LoVo (cell line): ENCODE results near the gene ZNF780A.
A peak's percentile ranks its signal among the peaks of the same experiment; 100 is the strongest.
"Not testable (repeated sequence)": the region's sequence is repeated elsewhere in the genome, so short reads cannot be mapped to it uniquely, and the experiment has no call there.

Experiments
- DNase-seq: peaks from one replicate; pipeline ENCODE4 v3.0.0-alpha.2; 2016; ENCODE audit warnings: low spot score

The ZNF780A gene

DNA sequence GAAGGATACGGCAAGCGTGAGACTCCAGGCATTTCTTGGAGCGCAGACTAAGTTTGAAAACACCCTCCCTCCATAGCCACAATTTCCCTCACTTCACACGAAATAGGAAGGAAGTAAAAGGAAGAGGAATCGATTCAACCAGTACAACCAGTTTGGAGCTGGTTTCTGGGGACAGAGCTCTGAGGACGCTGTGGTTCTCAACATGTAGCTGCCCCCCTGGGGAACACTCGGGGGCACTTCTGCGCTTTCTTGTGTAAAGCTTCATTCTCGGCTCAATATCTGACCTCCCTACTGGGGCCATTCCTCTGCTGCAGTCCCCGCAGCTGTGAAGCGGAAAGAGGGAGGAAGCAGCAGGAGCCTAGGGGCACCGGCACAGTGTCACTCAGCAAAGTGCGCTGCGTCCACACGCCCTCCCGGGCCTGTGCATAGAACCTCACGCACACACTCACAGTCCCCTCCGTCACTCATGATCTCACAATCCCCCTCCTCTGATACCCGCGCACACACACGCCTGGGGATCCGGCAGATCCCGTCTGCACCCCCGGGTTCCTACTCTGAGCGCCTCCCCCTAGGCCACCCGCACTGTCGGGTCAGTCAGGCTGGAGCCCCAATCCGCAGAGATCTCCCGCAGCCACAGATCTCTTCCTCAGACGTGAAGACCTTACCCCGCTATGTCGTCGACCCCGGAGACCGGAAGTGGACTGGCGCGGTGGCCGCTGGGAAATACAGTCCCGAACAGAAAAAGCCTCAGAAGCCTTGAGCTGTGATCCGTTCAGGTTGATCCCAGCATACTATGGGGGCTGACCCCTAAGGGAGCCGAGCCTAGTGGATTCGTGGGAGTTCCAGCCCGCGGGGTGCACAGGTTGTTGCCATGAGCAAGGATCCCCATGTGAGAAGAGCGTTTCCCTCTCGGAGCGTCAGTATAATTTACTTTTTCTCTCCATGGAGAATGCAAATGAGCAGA is at the start of gene ZNF780A:
Gene ZNF780A, minus strand, starts transcription at position 703 of the 964 bp plus-strand sequence. CDS start 6,190 bp downstream, outside the sequence.
- peak; percentile 81 for DNase-seq

DNA sequence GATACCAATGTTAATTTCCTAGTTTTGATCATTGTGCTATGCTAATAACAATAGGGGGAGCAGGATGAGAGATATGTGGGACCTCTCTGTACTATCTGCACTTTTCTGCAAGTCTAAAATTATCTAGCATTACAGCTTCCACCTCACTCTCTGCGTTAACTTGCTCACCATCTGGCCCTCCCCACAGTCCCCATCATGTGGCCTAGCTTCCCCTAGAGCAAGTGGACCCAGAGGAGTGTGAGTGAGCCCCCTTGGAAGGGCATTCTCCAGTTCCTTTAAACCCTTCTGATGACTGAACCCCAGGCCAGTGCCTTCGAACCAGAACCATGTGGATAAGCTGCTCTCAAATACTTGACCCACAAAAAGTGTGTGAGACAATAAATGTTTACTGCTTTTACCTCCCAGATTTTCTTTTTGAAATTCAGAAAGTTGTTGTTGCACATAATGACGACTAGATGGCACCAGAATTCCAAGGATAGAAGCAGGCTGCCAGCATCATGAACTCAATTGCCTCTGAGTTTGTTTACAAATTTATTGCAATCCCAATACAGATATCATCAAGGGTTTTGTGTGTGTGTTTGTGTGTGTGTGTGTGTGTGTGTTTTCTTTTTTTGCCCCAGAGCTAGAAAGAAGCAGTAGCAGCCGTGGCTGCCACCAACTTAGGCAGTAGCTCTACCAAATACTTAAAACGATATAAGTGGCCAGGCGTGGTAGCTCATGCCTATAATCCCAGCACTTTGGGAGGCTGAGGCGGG is 49.0 kb upstream of the ZNF780A start:
- DNase-seq = peak; percentile 72

DNA sequence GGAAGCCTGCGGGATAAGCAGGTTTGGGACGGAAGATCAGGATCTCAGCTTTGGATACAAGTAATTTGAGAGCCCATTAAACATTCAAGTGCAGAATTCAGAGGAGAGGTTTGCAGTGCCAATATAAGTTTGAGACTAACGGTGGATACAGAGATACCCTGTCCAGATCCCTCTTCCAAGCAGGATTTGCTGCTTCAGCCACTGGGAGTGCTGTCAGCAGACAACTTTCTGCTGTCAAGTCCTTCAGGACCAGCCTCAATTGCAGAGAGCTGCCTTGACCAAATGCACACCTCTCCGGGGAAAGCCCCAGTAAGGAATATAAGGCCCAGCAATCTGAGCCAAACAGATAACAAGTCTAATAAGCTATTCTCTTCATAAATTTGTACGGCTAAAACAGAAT is 46.1 kb upstream of the ZNF780A start:
- no peak for DNase-seq

GRCh38 chr19:40134866-40135265 is 44.1 kb upstream of the ZNF780A start:
- DNase-seq = no peak

DNA sequence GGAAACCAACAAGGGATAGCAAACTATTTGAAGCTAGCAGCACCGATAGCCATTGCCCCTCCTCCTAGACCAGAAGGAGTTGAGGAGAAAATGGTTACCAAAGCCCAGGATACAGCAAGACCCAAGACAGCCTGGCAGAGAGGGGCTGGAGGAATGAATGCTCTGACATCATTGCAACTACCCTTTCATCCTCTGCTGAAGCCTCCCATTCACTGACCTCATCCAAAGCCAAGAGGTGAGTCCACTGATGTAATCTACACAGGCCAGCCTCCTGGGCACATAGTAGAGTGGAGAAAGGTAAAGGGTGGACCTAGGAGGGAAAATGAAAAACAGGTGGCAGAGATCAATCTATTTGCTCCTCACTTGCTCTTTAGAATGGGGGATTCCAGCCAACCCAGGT is 42.7 kb upstream of the ZNF780A start:
- no peak for DNase-seq

GRCh38 chr19:40130013-40130412 is 39.3 kb upstream of the ZNF780A start:
- no peak for DNase-seq

GRCh38 chr19:40129425-40129824 is 38.7 kb upstream of the ZNF780A start:
- DNase-seq = no peak

- DNase-seq = no peak
Observed at GRCh38 chr19:40128991-40129390, 38.2 kb upstream of the ZNF780A start.

GRCh38 chr19:40119380-40119779 is 28.6 kb upstream of the ZNF780A start:
- no peak for DNase-seq

- DNase-seq = not testable (repeated sequence)
Observed at GRCh38 chr19:40118638-40119037, 27.9 kb upstream of the ZNF780A start.

GRCh38 chr19:40116075-40116474 is 25.3 kb upstream of the ZNF780A start:
- DNase-seq = no peak

DNA sequence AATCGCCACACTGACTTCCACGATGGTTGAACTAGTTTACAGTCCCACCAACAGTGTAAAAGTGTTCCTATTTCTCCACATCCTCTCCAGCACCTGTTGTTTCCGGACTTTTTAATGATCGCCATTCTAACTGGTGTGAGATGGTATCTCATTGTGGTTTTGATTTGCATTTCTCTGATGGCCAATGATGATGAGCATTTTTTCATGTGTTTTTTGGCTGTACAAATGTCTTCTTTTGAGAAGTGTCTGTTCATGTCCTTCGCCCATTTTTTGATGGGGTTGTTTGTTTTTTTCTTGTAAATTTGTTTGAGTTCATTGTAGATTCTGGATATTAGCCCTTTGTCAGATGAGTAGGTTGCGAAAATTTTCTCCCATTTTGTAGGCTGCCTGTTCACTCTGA is 23.4 kb upstream of the ZNF780A start:
- not testable (repeated sequence) for DNase-seq

DNA sequence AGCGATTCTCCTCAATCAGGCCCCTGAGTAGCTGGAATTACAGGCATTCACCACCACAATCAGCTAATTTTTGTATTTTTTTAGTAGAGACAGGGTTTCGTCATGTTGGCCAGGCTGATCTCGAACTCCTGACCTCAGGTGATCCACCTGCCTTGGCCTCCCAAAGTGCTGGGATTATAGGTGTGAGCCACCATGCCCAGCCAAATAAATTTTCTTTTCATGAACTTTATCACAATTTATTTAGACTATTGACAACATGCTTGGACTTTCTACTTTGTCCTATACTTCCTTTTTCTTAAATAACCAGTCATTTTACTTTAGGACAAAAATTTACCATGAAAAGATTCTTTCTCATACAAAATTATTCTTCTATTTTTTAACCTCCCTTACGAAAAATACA is 21.5 kb upstream of the ZNF780A start:
- not testable (repeated sequence) for DNase-seq

DNA sequence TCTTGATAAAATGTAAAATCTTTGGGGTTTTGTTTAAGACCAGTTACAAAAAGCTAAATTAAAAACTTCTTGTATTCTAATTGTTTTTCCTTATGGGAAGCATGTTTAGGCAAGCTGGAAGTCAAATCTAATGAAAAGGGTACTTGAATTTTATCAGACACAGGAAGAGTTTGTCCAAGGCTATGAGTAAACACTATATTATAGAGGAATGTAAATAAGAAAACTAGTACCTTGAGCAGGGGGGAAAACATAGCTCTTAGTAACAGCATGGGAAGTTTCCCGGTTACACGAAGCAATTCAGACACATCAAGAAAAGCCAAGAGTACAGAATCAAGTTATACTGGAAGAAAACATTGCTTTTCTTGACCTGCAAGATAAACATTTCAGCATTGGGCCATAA is 19.8 kb upstream of the ZNF780A start:
- no peak for DNase-seq

- DNase-seq = no peak
Observed at GRCh38 chr19:40104754-40105153, 14.0 kb upstream of the ZNF780A start.

DNA sequence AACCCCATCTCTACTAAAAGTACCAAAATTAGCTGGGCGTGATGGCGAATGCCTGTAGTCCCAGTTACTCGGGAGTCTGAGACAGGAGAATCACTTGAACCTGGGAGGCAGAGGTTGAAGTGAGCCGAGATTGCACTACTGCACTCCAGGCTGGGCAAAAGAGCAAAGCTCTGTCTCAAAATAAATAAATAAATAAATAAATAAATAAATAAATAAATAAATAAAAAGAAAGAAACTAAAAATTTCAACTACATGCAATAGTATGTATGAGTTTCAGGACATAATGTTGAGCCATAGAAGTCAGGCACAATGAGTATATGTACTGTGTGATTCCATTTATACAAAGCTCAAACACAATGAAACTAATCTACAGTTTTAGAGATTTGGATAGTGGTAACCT is 12.9 kb upstream of the ZNF780A start:
- no peak for DNase-seq

GRCh38 chr19:40101813-40102212 is 11.1 kb upstream of the ZNF780A start:
- no peak for DNase-seq

DNA sequence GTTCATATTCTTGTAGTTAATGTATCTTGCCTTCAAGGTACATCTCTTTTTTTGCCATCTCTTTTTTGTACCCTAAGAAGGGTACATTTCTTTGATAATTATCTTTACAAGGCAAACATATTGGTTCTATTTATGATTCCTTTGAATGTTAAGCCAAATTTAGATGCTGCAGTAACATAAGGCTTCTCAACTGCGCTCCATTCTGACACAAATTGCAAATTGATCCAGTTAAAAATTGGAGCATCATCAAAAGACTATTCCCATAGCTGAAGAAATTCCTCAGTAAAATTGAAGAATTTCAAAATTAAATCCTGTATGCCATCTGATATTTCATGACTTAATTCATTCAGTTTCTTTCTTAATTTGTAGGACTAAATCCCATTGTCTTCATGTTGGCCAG is 2.7 kb upstream of the ZNF780A start:
- no peak for DNase-seq

DNA sequence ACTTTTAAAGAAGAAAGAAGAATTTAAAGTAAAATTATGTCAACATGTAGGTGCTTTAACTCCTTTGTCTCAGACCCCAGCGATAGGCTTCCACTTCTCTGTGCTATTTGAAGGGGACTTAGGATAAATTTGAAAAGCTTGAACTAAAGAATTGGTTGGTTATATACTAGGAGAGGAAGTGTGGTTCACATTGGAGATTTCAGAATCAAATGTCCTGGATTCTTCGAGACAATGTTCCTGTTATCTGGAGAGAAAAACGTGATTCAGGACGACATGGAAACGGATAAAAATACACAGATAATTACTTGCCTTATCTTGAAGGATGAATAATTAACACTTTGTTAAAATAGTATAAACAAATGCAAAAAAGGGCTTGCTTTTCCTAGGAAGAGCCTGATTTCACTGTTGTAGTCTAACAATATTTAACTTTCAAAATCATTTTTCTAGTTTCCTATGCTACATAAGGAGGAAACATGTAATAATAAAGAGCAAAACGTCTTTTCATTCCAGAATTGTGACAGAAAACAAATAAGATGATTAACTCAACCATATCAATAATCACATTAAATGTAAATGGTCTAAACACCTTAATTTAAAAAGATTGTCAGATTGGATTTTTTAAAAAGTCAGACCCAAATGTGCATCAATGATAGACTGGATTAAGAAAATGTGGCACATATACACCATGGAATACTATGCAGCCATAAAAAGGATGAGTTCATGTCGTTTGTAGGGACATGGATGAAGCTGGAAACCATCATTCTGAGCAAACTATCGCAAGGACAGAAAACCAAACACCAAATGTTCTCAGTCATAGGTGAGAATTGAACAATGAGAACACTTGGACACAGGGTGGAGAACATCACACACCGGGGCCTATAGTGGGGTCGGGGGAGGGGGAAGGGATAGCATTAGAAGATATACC is 724 bp upstream of the ZNF780A start:
- DNase-seq = no peak

DNA sequence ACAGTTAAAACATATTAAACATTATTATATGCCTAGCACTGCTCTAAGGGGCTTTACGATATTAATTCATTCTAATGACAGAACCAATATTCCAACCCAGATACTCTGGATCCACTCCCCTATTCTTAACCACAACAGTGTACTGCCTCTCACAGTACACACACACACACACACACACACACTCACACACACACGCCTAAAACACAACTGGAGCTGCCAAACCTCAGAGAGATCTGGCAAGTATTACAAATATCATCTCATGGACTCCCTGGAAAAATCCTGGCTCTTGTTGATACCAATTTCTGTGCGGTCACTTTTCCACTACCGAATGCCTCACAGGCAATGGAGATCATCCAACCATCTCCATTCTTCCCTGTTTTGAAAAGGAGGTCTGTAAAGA is 1.3 kb downstream of the ZNF780A start:
- no peak for DNase-seq

GRCh38 chr19:40088299-40089047 is 2.3 kb downstream of the ZNF780A start:
- no peak for DNase-seq
